Measurements from ENCODE around the gene MMP21.

DNA sequence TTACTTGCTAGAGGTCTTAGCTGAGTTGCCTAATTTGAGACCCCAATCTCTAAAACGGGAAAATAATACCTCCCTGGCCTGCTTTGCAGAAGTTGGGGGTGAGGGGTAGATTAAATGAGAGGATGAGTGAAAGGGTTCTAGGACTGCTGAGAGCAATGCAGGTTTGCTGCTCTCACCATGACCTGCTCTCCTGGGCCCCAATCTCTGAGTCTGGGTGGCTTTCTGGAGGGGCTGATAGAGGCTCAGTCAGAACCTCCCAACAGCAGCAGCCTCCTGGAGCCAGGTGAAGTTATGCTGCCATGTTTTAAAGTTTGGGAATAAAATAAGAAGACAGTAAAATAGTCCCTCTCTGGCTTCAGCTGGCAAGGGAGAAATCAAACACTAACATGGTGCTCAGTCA is 40.1 kb upstream of the MMP21 start:
- TF ChIP-seq, protein P1, sequence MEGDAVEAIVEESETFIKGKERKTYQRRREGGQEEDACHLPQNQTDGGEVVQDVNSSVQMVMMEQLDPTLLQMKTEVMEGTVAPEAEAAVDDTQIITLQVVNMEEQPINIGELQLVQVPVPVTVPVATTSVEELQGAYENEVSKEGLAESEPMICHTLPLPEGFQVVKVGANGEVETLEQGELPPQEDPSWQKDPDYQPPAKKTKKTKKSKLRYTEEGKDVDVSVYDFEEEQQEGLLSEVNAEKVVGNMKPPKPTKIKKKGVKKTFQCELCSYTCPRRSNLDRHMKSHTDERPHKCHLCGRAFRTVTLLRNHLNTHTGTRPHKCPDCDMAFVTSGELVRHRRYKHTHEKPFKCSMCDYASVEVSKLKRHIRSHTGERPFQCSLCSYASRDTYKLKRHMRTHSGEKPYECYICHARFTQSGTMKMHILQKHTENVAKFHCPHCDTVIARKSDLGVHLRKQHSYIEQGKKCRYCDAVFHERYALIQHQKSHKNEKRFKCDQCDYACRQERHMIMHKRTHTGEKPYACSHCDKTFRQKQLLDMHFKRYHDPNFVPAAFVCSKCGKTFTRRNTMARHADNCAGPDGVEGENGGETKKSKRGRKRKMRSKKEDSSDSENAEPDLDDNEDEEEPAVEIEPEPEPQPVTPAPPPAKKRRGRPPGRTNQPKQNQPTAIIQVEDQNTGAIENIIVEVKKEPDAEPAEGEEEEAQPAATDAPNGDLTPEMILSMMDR (IDR thresholded peaks at IDR 0.05 in 8 of 11, conservative IDR thresholded peaks at IDR 0.05 in 3 of 11): no peak
- no peak for TF ChIP-seq POLR2A (IDR thresholded peaks at IDR 0.05)
